Nephron progenitor cell (in vitro differentiated cells): ENCODE results near the gene CAP2.
"Not testable (repeated sequence)": the region's sequence is repeated elsewhere in the genome, so short reads cannot be mapped to it uniquely, and the experiment has no call there.

Source experiments
- DNase-seq: peaks from one replicate; pipeline ENCODE4 v3.0.0; 2021
- H3K27ac Mint-ChIP-seq: 2 replicates; pipeline ENCODE4 v1.8.0; 2021; ENCODE audit warnings: mild to moderate bottlenecking, moderate library complexity, mixed read lengths
- H3K27me3 Mint-ChIP-seq: 2 replicates; pipeline ENCODE4 v1.8.0; 2021; ENCODE audit warnings: mild to moderate bottlenecking, low read depth, mixed read lengths; ENCODE audit not compliant: poor library complexity
- H3K36me3 Mint-ChIP-seq: 2 replicates; pipeline ENCODE4 v1.8.0; 2021; ENCODE audit warnings: low read depth, mixed read lengths
- H3K4me1 Mint-ChIP-seq: 2 replicates; pipeline ENCODE4 v1.8.0; 2021; ENCODE audit warnings: mixed read lengths
- H3K4me3 Mint-ChIP-seq: 2 replicates; pipeline ENCODE4 v1.8.0; 2021; ENCODE audit warnings: mild to moderate bottlenecking, moderate library complexity, mixed read lengths
- H3K9me3 Mint-ChIP-seq: 2 replicates; pipeline ENCODE4 v1.8.0; 2021; ENCODE audit warnings: mild to moderate bottlenecking, moderate library complexity, mixed read lengths
- TF ChIP-seq, protein P1 (sequence below): fragments of 200-600 bp; sonication (generic); IDR thresholded peaks from 2 replicates; pipeline ENCODE4 v1.5.0; 2021; ENCODE audit warnings: antibody characterized with exemption

The CAP2 gene

DNA sequence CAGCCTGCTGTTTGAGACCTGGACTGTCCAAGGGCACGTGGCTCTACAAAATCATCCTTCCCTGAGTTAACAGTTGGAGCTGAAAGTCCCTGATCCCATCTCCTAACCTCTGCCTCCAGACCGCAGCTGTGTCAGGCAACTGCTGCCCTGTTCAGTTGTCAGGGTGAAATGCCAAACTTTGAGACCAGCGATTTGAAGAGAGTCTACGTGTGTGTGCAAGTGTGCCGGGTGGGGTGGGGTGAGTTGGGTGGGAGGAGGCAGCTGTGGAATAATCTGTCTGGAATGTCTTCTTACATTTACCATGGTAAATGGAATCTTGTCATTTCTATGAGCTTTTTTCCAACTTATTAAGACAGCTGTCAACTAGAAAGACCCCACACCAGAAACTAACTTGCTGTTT, 125.7 kb downstream of the CAP2 start:
- Mint-ChIP-seq H3K4me1 (no peaks in the 10 kb centered on the region), H3K4me3 (no peak overlapping the region), H3K9me3 (no peaks in the 10 kb centered on the region), H3K27ac (peak overlapping the region; percentile 64), H3K36me3 (peaks cover 39% of the 10 kb centered on the region), H3K27me3 (peaks cover 2% of the 10 kb centered on the region)
- TF ChIP-seq, protein P1, sequence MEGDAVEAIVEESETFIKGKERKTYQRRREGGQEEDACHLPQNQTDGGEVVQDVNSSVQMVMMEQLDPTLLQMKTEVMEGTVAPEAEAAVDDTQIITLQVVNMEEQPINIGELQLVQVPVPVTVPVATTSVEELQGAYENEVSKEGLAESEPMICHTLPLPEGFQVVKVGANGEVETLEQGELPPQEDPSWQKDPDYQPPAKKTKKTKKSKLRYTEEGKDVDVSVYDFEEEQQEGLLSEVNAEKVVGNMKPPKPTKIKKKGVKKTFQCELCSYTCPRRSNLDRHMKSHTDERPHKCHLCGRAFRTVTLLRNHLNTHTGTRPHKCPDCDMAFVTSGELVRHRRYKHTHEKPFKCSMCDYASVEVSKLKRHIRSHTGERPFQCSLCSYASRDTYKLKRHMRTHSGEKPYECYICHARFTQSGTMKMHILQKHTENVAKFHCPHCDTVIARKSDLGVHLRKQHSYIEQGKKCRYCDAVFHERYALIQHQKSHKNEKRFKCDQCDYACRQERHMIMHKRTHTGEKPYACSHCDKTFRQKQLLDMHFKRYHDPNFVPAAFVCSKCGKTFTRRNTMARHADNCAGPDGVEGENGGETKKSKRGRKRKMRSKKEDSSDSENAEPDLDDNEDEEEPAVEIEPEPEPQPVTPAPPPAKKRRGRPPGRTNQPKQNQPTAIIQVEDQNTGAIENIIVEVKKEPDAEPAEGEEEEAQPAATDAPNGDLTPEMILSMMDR, result no peak
- DNase-seq, result no peak

DNA sequence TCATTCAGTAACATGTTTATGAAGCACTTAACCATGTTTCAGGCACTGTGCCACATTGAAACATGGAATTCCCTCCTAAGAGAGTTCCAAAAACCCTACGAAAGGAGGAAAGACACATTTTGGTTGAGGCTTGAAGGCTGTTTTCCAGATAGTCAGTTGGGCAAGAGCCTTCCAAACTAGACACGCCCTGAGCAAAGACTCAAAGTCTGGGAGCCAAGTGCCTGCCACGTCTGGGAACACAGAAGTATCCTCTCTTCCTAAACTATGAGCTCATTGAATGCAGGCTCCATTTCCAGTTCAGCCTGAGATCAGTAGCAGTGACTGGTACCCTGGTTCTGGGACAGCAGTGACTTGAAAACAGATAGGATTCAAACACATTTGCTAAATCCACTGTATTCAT, 132.2 kb downstream of the CAP2 start:
- DNase-seq, result no peak
- Mint-ChIP-seq H3K4me3 (no peak overlapping the region), H3K27ac (peak overlapping the region; percentile 31), H3K27me3 (peaks cover 5% of the 10 kb centered on the region), H3K36me3 (peaks cover 37% of the 10 kb centered on the region), H3K4me1 (no peaks in the 10 kb centered on the region), H3K9me3 (no peaks in the 10 kb centered on the region)
- TF ChIP-seq, protein P1, result no peak

DNA sequence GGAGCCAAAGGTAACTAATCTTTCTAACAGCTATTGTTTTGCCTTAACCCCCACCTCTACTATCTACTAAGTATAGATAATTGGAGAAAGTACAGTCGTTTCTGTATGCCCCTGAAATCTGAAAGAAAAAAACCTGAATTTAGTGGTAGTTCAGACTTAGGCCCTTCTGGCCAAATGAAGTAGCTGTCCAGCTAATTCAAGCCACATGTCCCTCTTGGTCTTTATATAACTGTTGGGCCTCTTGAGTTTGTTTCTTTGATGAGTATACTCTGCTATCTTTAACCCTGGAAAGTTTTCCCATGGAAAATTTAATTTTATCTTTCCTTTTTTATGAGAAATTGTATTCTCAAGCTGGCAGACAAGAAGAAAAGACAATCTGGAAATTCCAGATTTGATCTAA, 133.7 kb downstream of the CAP2 start:
- H3K27ac Mint-ChIP-seq, result no peak overlapping the region
- TF ChIP-seq, protein P1, result no peak
- H3K36me3 Mint-ChIP-seq, result peaks cover 32% of the 10 kb centered on the region
- no peak for DNase-seq
- no peaks in the 10 kb centered on the region for H3K4me1 Mint-ChIP-seq
- no peak overlapping the region for H3K4me3 Mint-ChIP-seq
- no peaks in the 10 kb centered on the region for H3K9me3 Mint-ChIP-seq
- H3K27me3 Mint-ChIP-seq, result peaks cover 6% of the 10 kb centered on the region

DNA sequence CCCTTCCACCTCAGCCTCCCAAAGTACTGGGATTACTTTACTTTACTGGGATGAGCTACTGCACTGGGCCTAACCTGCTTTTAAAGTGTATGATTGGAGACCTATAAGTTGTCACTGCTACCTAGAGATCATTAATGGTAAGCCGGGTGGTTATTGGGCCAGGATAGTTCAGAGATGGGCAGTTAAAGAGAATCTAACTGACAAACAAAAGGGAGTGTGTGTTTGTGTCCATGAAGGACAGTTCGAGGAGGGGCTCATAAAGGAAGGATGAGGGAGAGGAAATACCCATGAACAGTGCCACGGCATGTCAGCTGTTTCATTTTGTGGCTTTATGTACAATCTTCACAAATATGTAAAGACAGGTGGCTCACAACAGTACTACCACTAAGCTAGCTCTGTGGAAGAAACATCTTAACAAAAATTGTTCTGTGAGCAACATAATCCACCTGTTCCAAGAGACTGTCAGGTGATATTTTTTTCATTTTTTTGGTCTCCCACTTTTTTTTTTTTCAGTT, 137.0 kb downstream of the CAP2 start:
- H3K4me1 Mint-ChIP-seq, result no peaks in the 10 kb centered on the region
- no peak for DNase-seq
- H3K9me3 Mint-ChIP-seq, result no peaks in the 10 kb centered on the region
- H3K4me3 Mint-ChIP-seq, result no peak overlapping the region
- TF ChIP-seq, protein P1, result no peak
- peaks cover 23% of the 10 kb centered on the region for H3K36me3 Mint-ChIP-seq
- peaks cover 3% of the 10 kb centered on the region for H3K27me3 Mint-ChIP-seq
- no peak overlapping the region for H3K27ac Mint-ChIP-seq

DNA sequence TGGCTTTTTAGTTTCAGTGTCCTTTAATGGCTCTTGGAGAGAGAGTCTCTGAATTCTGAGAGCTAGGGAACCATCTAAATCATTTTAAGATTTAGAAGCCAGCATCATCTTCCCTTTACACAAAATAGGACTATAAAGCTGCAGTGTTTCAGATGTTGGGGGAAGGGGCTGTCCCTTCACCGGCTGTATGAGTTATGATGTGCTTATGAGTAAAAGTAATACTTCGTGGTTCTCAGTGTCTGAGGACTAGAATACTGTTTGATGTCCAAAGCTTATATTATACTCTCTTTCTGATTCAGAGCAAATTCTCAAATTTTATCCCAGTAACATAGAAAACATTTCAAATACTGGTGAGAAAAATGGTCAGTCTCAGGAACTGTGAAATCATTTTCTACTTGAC, 143.2 kb downstream of the CAP2 start:
- TF ChIP-seq, protein P1, result no peak
- Mint-ChIP-seq H3K9me3 (no peaks in the 10 kb centered on the region), H3K36me3 (peaks cover 45% of the 10 kb centered on the region), H3K4me3 (no peak overlapping the region), H3K4me1 (no peaks in the 10 kb centered on the region), H3K27me3 (peaks cover 2% of the 10 kb centered on the region), H3K27ac (no peak overlapping the region)
- DNase-seq, result no peak

DNA sequence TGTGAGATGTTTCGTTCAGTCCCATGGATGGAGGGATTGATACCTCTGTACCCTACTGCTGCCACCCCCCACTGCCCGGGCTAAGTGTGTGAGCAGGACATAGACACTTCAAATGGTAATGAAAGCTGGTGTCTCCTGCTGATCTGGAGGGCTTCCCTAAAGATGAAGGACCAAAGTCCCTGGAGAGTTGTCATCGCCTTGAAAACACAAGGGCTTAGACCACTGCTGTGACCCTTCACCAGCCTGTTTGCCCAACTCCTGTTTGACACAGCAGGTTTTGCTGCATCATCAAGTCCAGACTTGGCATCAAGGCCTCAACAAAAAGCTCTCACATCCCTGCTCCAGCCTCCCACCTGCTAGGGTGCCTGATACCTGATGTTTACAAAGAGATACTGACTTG, 148.8 kb downstream of the CAP2 start:
- Mint-ChIP-seq H3K4me1 (no peaks in the 10 kb centered on the region), H3K27ac (peak overlapping the region; percentile 64), H3K27me3 (no peaks in the 10 kb centered on the region)

DNA sequence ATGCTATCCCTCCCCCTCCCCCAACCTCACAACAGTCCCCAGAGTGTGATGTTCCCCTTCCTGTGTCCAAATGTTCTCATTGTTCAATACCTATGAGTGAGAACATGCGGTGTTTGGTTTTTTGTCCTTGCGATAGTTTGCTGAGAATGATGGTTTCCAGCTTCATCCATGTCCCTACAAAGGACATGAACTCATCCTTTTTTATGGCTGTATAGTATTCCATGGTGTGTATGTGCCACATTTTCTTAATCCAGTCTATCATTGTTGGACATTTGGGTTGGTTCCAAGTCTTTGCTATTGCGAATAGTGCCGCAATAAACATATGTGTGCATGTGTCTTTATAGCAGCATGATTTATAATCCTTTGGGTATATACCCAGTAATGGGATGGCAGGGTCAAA, 152.3 kb downstream of the CAP2 start:
- not testable (repeated sequence) for H3K27me3 Mint-ChIP-seq, DNase-seq, H3K27ac Mint-ChIP-seq, H3K4me3 Mint-ChIP-seq, H3K4me1 Mint-ChIP-seq, H3K9me3 Mint-ChIP-seq
- peaks cover 60% of the 10 kb centered on the region for H3K36me3 Mint-ChIP-seq

More for the DNA sequence above, 148.8 kb downstream of the CAP2 start:
- Mint-ChIP-seq H3K9me3 (peaks cover 5% of the 10 kb centered on the region), H3K4me3 (no peak overlapping the region), H3K36me3 (peaks cover 75% of the 10 kb centered on the region)
- TF ChIP-seq, protein P1, result no peak
- no peak for DNase-seq
